Left renal pelvis (tissue), 4 donors: Measurements from ENCODE around the gene UHRF1. TPM values are rescaled to one million over a fixed set of nuclear protein-coding genes. Genes with fewer than 3 reads are reported as not detected.
"Not testable (repeated sequence)": the region's sequence is repeated elsewhere in the genome, so short reads cannot be mapped to it uniquely, and the experiment has no call there.

Source experiments
- DNase-seq, 4 donors: peaks; one replicate each; pipeline ENCODE4 v3.0.0-alpha.2; 2013; ENCODE audit warnings: low read depth in 4 of 4, low spot score in 3 of 4
- polyA plus RNA-seq, 4 donors: library from polyadenylated mRNA; unstranded; fragments of 120-200 nt; gene quantifications; one replicate each; pipeline ENCODE4 v1.2.1, GENCODE V29; 2013; ENCODE audit not compliant: insufficient read length in 4 of 4

UHRF1 gene
- polyA plus RNA-seq, 4 donors: 19.0 to 38.3 (median 31.8) TPM

GRCh38 chr19:4897146-4897545 lies 12.2 kb upstream of the UHRF1 start:
- no peak for DNase-seq

- DNase-seq: not testable (repeated sequence)
Measured at GRCh38 chr19:4900879-4901278, 8.4 kb upstream of the UHRF1 start.

GRCh38 chr19:4902796-4903195 lies 6.5 kb upstream of the UHRF1 start, which contains the start of gene ARRDC5:
Gene ARRDC5 (minus strand): TSS chr19:4902896. CDS start chr19:4902825, 71 bp downstream.
- no peak for DNase-seq

GRCh38 chr19:4904481-4904880 lies 4.8 kb upstream of the UHRF1 start:
- no peak for DNase-seq

GRCh38 chr19:4906963-4907362 lies 2.3 kb upstream of the UHRF1 start:
- DNase-seq: no peak

GRCh38 chr19:4908360-4908759 lies 941 bp upstream of the UHRF1 start:
- DNase-seq: no peak

- DNase-seq: no peak
Measured at GRCh38 chr19:4908781-4909155, 533 bp upstream of the UHRF1 start.

- DNase-seq: peak in 2 of 4 donors; percentile 76 to 80
Measured at GRCh38 chr19:4909897-4910593, 744 bp downstream of the UHRF1 start.

- no peak for DNase-seq
Measured at GRCh38 chr19:4910594-4911281, 1.4 kb downstream of the UHRF1 start.

GRCh38 chr19:4911314-4911713 lies 2.0 kb downstream of the UHRF1 start:
- DNase-seq: no peak

GRCh38 chr19:4911786-4912672 lies 2.7 kb downstream of the UHRF1 start:
- DNase-seq: no peak

- no peak for DNase-seq
Measured at GRCh38 chr19:4913996-4914735, 4.9 kb downstream of the UHRF1 start.

- no peak for DNase-seq
Measured at GRCh38 chr19:4914736-4915501, 5.6 kb downstream of the UHRF1 start.

GRCh38 chr19:4916292-4917082 lies 7.2 kb downstream of the UHRF1 start:
- DNase-seq: no peak

- no peak for DNase-seq
Measured at GRCh38 chr19:4922530-4923275, 13.4 kb downstream of the UHRF1 start.

GRCh38 chr19:4923276-4923747 lies 14.0 kb downstream of the UHRF1 start:
- no peak for DNase-seq

- no peak for DNase-seq
Measured at GRCh38 chr19:4929186-4929585, 19.9 kb downstream of the UHRF1 start.

GRCh38 chr19:4930664-4931063 lies 21.4 kb downstream of the UHRF1 start:
- no peak for DNase-seq
